Nephron progenitor cell (in vitro differentiated cells): ENCODE results near the gene HIVEP3.

Experiments
- DNase-seq: peaks from one replicate; pipeline ENCODE4 v3.0.0; 2021
- H3K27ac Mint-ChIP-seq: 2 replicates; pipeline ENCODE4 v1.8.0; 2021; ENCODE audit warnings: mild to moderate bottlenecking, moderate library complexity, mixed read lengths
- H3K27me3 Mint-ChIP-seq: 2 replicates; pipeline ENCODE4 v1.8.0; 2021; ENCODE audit warnings: mild to moderate bottlenecking, low read depth, mixed read lengths; ENCODE audit not compliant: poor library complexity
- H3K36me3 Mint-ChIP-seq: 2 replicates; pipeline ENCODE4 v1.8.0; 2021; ENCODE audit warnings: low read depth, mixed read lengths
- H3K4me1 Mint-ChIP-seq: 2 replicates; pipeline ENCODE4 v1.8.0; 2021; ENCODE audit warnings: mixed read lengths
- H3K4me3 Mint-ChIP-seq: 2 replicates; pipeline ENCODE4 v1.8.0; 2021; ENCODE audit warnings: mild to moderate bottlenecking, moderate library complexity, mixed read lengths
- H3K9me3 Mint-ChIP-seq: 2 replicates; pipeline ENCODE4 v1.8.0; 2021; ENCODE audit warnings: mild to moderate bottlenecking, moderate library complexity, mixed read lengths
- CTCF ChIP-seq: fragments of 200-600 bp; sonication (generic); IDR thresholded peaks from 2 replicates; pipeline ENCODE4 v1.5.0; 2021; ENCODE audit warnings: antibody characterized with exemption

Gene HIVEP3

GRCh38 chr1:41745022-41745421 is 173.7 kb downstream of the HIVEP3 start:
- no peak for TF ChIP-seq CTCF
- no peaks in the 10 kb centered on the region for H3K9me3 Mint-ChIP-seq
- H3K27me3 Mint-ChIP-seq: peaks cover 33% of the 10 kb centered on the region
- no peak for DNase-seq
- no peak overlapping the region for H3K27ac Mint-ChIP-seq
- no peaks in the 10 kb centered on the region for H3K36me3 Mint-ChIP-seq
- H3K4me3 Mint-ChIP-seq: no peak overlapping the region
- H3K4me1 Mint-ChIP-seq: peaks cover 21% of the 10 kb centered on the region

DNA sequence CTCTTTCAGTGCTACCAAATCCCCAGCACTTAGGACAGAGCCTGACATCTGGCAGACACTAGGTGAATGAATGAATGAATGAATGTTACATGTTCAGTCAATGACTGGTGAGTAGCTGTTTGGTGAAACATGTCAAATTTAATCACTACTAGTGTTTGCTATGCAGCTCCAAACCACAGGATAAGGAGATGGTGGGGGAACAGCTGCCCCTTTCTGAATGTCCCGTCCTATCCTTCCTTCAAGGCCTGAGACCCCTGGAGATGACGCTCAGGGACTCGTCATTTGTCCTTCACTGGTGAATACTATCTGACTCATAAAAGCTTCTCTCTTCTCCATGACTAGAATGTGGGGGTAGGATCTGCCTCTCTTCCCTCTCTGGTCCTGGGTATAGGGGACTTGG is 175.4 kb downstream of the HIVEP3 start:
- Mint-ChIP-seq H3K4me3 (no peak overlapping the region), H3K4me1 (peaks cover 34% of the 10 kb centered on the region), H3K9me3 (no peaks in the 10 kb centered on the region), H3K27me3 (peaks cover 29% of the 10 kb centered on the region), H3K27ac (no peak overlapping the region), H3K36me3 (no peaks in the 10 kb centered on the region)
- no peak for TF ChIP-seq CTCF
- no peak for DNase-seq

GRCh38 chr1:41742219-41742618 is 176.5 kb downstream of the HIVEP3 start:
- Mint-ChIP-seq H3K4me1 (peaks cover 37% of the 10 kb centered on the region), H3K27ac (peak overlapping the region; percentile 1), H3K36me3 (no peaks in the 10 kb centered on the region), H3K9me3 (no peaks in the 10 kb centered on the region), H3K4me3 (no peak overlapping the region), H3K27me3 (peaks cover 26% of the 10 kb centered on the region)
- no peak for DNase-seq
- no peak for TF ChIP-seq CTCF

DNA sequence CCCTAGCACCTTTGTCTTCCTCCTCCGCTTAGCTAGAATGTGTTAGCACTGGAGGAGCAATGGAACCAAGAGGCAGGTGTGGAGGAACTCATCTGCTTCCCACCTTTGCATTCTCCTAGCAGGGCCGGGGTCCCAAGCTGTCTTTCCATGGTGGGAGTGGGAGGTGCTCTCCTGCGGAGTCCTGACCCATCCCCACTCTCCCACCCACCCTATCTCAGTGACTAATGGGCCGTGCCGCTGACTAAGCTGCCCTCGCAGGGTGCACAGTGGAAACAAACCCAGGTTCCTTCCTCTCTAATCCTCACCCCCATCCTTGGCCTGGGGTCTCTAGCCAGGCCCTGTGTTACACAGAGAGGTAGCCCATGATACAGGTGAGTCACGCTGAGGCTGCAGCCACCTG is 177.5 kb downstream of the HIVEP3 start:
- H3K9me3 Mint-ChIP-seq: no peaks in the 10 kb centered on the region
- TF ChIP-seq CTCF: no peak

GRCh38 chr1:41740630-41741239 is 178.0 kb downstream of the HIVEP3 start:
- TF ChIP-seq CTCF: no peak
- Mint-ChIP-seq H3K4me1 (peaks cover 50% of the 10 kb centered on the region), H3K27me3 (peaks cover 19% of the 10 kb centered on the region), H3K36me3 (no peaks in the 10 kb centered on the region), H3K9me3 (no peaks in the 10 kb centered on the region), H3K27ac (no peak overlapping the region), H3K4me3 (no peak overlapping the region)
- DNase-seq: no peak

More for the DNA sequence above, 177.5 kb downstream of the HIVEP3 start:
- H3K36me3 Mint-ChIP-seq: no peaks in the 10 kb centered on the region
- no peak overlapping the region for H3K27ac Mint-ChIP-seq
- peaks cover 45% of the 10 kb centered on the region for H3K4me1 Mint-ChIP-seq
- peaks cover 19% of the 10 kb centered on the region for H3K27me3 Mint-ChIP-seq
- peak; percentile 20 for DNase-seq
- no peak overlapping the region for H3K4me3 Mint-ChIP-seq

DNA sequence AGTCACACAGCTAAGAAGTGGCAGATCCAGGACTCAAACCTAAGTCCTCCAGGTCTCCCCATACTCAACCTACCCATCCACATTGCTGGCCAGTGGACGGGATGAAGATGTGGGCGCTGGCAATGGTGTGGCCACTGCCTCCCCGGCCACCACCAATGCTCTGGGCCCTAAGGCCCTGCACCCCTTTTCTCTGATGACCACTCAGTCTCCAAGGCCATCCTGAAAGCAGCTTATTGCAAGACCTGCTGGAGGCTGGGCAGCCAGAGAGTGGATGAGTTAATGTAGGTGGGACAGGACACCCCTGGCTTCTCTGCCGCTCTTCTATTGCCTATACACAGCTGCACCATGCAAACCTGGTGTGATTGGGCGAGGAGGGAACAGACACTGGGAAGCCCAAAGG is 178.7 kb downstream of the HIVEP3 start:
- H3K27ac Mint-ChIP-seq: no peak overlapping the region
- TF ChIP-seq CTCF: no peak
- no peaks in the 10 kb centered on the region for H3K36me3 Mint-ChIP-seq
- H3K4me3 Mint-ChIP-seq: no peak overlapping the region
- H3K4me1 Mint-ChIP-seq: peaks cover 52% of the 10 kb centered on the region
- no peaks in the 10 kb centered on the region for H3K9me3 Mint-ChIP-seq
- H3K27me3 Mint-ChIP-seq: peaks cover 19% of the 10 kb centered on the region
- no peak for DNase-seq
